Adipocyte (in vitro differentiated cells): ENCODE data around the gene NEK8.
"Not testable (repeated sequence)": the region's sequence is repeated elsewhere in the genome, so short reads cannot be mapped to it uniquely, and the experiment has no call there.

Source experiments
- DNase-seq: peaks from one replicate; pipeline ENCODE4 v3.0.0-alpha.2; 2015; ENCODE audit warnings: low read depth
- H3K27me3 ChIP-seq: replicated peaks from 2 replicates; pipeline ENCODE4 v1.7.0; 2013; ENCODE audit warnings: mild to moderate bottlenecking, low read length, moderate library complexity; ENCODE audit not compliant: control insufficient read depth, insufficient read depth
- H3K36me3 ChIP-seq: 2 replicates; pipeline ENCODE4 v1.7.0; 2013; ENCODE audit warnings: low read length, mild to moderate bottlenecking, moderate library complexity; ENCODE audit not compliant: control insufficient read depth, insufficient read depth, severe bottlenecking
- H3K4me1 ChIP-seq: 2 replicates; pipeline ENCODE4 v1.7.0; 2013; ENCODE audit warnings: mild to moderate bottlenecking, low read length, moderate library complexity; ENCODE audit not compliant: control insufficient read depth, insufficient read depth
- H3K4me3 ChIP-seq: 2 replicates; pipeline ENCODE4 v1.7.0; 2013; ENCODE audit warnings: mild to moderate bottlenecking, low read length, moderate library complexity
- H3K9ac ChIP-seq: 2 replicates; pipeline ENCODE4 v1.7.0; 2013; ENCODE audit warnings: mild to moderate bottlenecking, low read length, moderate library complexity
- H3K9me3 ChIP-seq: 2 replicates; pipeline ENCODE4 v1.7.0; 2013; ENCODE audit warnings: mild to moderate bottlenecking, low read length, moderate library complexity; ENCODE audit not compliant: control insufficient read depth

NEK8 gene

GRCh38 chr17:28734712-28735241, 6.2 kb downstream of the NEK8 start:
- Histone ChIP-seq H3K9me3 (no peaks in the 10 kb centered on the region), H3K27me3 (no peaks in the 10 kb centered on the region), H3K4me3 (no peak overlapping the region), H3K4me1 (no peaks in the 10 kb centered on the region), H3K9ac (no peak overlapping the region), H3K36me3 (peaks cover 9% of the 10 kb centered on the region)
- no peak for DNase-seq

GRCh38 chr17:28735242-28735722, 6.7 kb downstream of the NEK8 start:
- Histone ChIP-seq H3K36me3 (peaks cover 9% of the 10 kb centered on the region), H3K9me3 (no peaks in the 10 kb centered on the region), H3K4me1 (no peaks in the 10 kb centered on the region), H3K27me3 (no peaks in the 10 kb centered on the region), H3K9ac (no peak overlapping the region), H3K4me3 (no peak overlapping the region)
- peak; percentile 42 for DNase-seq

DNA sequence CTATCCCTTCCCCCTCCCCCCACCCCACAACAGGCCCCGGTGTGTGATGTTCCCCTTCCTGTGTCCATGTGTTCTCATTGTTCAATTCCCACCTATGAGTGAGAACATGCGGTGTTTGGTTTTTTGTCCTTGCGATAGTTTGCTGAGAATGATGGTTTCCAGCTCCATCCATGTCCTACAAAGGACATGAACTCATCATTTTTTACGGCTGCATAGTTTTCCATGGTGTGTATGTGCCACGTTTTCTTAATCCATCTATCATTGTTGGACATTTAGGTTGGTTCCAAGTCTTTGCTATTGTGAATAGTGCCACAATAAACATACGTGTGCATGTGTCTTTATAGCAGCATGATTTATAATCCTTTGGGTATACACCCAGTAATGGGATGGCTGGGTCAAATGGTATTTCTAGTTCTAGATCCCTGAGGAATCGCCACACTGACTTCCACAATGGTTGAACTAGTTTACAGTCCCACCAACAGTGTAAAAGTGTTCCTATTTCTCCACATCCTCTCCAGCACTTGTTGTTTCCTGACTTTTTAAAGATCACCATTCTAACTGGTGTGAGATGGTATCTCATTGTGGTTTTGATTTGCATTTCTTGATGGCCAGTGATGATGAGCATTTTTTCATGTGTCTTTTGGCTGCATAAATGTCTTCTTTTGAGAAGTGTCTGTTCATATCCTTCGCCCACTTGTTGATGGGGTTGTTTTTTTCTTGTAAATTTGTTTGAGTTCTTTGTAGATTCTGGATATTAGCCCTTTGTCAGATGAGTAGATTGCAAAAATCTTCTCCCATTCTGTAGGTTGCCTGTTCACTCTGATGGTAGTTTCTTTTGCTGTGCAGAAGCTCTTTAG, 7.6 kb downstream of the NEK8 start:
- DNase-seq, H3K4me3 ChIP-seq, H3K4me1 ChIP-seq, H3K9ac ChIP-seq, H3K27me3 ChIP-seq, H3K9me3 ChIP-seq, H3K36me3 ChIP-seq: not testable (repeated sequence)

GRCh38 chr17:28737316-28737715, 8.7 kb downstream of the NEK8 start:
- H3K27me3 ChIP-seq, result no peaks in the 10 kb centered on the region
- no peak overlapping the region for H3K4me3 ChIP-seq
- no peaks in the 10 kb centered on the region for H3K4me1 ChIP-seq
- H3K9ac ChIP-seq, result no peak overlapping the region
- peaks cover 9% of the 10 kb centered on the region for H3K36me3 ChIP-seq
- no peaks in the 10 kb centered on the region for H3K9me3 ChIP-seq
- no peak for DNase-seq

DNA sequence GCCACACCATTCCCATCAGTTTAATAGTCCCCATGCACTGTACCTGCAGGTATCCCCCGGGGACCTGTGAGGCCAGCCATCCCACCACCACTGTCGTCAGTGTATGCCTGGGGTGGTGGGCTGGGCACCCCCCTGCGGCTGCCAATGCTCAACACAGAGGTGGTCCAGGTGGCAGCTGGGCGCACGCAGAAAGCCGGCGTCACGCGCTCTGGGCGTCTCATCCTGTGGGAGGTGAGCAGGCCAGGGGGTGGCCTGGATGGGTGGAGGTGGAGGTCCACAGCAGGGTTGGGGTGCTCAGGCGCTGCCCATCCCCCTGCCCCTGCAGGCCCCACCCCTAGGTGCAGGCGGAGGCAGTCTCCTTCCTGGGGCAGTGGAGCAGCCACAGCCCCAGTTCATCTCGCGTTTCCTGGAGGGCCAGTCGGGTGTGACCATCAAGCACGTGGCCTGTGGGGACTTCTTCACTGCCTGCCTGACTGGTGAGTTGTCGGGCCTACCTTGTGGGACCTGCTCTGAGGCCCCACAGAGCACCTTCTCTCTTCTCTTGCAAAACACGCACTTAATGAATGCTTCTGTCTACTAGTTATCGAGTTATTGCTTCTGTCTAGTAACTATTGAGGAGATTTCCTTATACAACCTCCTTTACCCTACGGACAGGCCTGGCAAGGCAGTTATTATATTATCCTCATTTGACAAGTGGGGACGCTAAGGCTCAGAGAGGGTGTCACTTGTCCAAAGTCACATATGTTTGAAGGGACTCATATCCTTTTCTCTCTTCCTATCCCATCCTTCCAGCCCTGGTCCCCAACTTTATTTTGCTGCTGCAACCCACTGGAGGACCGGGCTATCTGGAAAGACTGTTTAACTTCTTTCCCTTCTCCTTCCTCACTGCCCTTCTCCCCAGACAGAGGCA, 9.4 kb downstream of the NEK8 start:
- H3K36me3 ChIP-seq, result peaks cover 9% of the 10 kb centered on the region
- H3K4me3 ChIP-seq, result no peak overlapping the region
- H3K9me3 ChIP-seq, result no peaks in the 10 kb centered on the region
- DNase-seq, result no peak
- no peaks in the 10 kb centered on the region for H3K27me3 ChIP-seq
- H3K9ac ChIP-seq, result no peak overlapping the region
- H3K4me1 ChIP-seq, result peaks cover 7% of the 10 kb centered on the region

GRCh38 chr17:28738680-28739384, 10.2 kb downstream of the NEK8 start:
- no peaks in the 10 kb centered on the region for H3K9me3 ChIP-seq
- H3K36me3 ChIP-seq, result peaks cover 9% of the 10 kb centered on the region
- no peak for DNase-seq
- no peak overlapping the region for H3K9ac ChIP-seq
- no peak overlapping the region for H3K4me3 ChIP-seq
- H3K4me1 ChIP-seq, result peaks cover 10% of the 10 kb centered on the region
- H3K27me3 ChIP-seq, result no peaks in the 10 kb centered on the region

GRCh38 chr17:28740406-28741357, 12.1 kb downstream of the NEK8 start:
- no peak for DNase-seq
- no peak overlapping the region for H3K4me3 ChIP-seq
- H3K27me3 ChIP-seq, result no peaks in the 10 kb centered on the region

GRCh38 chr17:28741358-28742349, 13.1 kb downstream of the NEK8 start:
- Histone ChIP-seq H3K27me3 (no peaks in the 10 kb centered on the region), H3K9me3 (no peaks in the 10 kb centered on the region), H3K4me1 (peaks cover 23% of the 10 kb centered on the region), H3K9ac (peak overlapping the region; percentile 20), H3K4me3 (no peak overlapping the region), H3K36me3 (peaks cover 4% of the 10 kb centered on the region)
- no peak for DNase-seq

More at GRCh38 chr17:28740406-28741357, 12.1 kb downstream of the NEK8 start:
- H3K9me3 ChIP-seq, result no peaks in the 10 kb centered on the region
- no peak overlapping the region for H3K9ac ChIP-seq
- H3K36me3 ChIP-seq, result peaks cover 4% of the 10 kb centered on the region
- H3K4me1 ChIP-seq, result peaks cover 14% of the 10 kb centered on the region

DNA sequence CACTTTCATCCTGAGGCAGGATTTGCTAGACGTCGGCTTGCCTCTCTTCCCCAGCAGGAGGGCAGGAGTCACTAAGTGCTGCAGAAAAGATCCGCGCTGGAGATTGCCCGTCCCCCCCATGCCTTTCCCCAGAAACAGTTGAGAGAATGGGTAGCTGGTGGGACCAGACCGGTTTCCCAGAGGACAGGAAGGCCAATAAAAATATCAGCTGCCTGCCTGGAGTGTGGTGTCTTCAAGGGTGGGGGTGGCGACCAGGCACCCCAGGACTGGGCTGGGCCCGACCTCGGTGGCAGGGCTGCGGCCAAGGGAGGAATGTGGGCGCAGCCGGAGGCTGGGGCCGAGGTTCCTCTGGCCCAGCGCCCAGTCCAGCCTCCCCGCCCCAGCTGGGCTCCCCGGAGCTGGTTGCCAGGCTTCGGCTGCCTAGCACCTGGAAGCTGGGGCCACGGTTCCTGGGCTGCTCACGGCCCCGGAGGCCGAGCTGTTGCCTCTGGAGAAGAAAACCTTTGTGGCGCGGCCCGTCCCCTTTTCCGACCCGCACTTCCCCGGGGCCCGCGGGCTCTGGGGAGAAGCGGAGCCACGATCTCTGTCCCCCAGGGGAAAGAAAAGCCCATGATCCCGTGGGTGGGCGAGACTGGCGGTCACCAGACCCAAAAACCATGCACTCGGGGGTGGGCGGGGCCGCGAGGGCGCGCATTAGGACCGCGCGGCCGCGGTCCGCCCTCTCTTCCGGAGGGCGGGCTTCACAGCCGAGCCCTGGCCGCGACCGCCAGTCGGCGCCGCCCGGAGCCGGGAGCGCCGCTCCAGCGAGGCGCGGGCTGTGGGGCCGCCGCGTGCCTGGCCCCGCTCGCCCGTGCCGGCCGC, 14.9 kb downstream of the NEK8 start, which contains the start of gene TRAF4:
TRAF4 (plus strand) TSS at position 769 of the 861 bp plus-strand sequence. CDS start 102 bp downstream, outside the sequence.
- peaks cover 19% of the 10 kb centered on the region for H3K36me3 ChIP-seq
- H3K4me3 ChIP-seq, result peak within 1 kb of the TSS; percentile 84
- peak within 1 kb of the TSS; percentile 87 for H3K9ac ChIP-seq
- H3K27me3 ChIP-seq, result no peaks in the 10 kb centered on the region
- H3K9me3 ChIP-seq, result no peaks in the 10 kb centered on the region
- H3K4me1 ChIP-seq, result peaks cover 30% of the 10 kb centered on the region
- peak; percentile 94 for DNase-seq
